Spleen (tissue), 7 donors: ENCODE measurements around the gene SPG7.

Source experiments
- CTCF ChIP-seq, 11 experiments: fragments of 200-600 bp in 7 of 11; fragments of 450-650 bp in 4 of 11; sonication (generic) in 4 of 11; IDR thresholded peaks in 8 of 11; conservative IDR thresholded peaks in 3 of 11; 1 replicate in 7 of 11; 2 replicates in 4 of 11; pipeline versions ENCODE4 v1.4.0 to v1.8.0; 2016 to 2021; ENCODE audit warnings: antibody characterized with exemption in 11 of 11, inconsistent platforms in 4 of 11, mild to moderate bottlenecking in 1 of 11
- POLR2A ChIP-seq, 3 donors: fragments of 450-650 bp; IDR thresholded peaks; one replicate each; pipeline ENCODE4 v1.5.1; 2017; ENCODE audit warnings: antibody characterized with exemption in 3 of 3, mild to moderate bottlenecking in 1 of 3
- donor health status: DM: no; HTN: no; CAD: no; lungs with moderate emphysema.
- donor health status: DM: no; HTN: no; CAD: no.
- donor health status: DM: no; HTN: no; CAD: no.

- TF ChIP-seq CTCF (IDR thresholded peaks at IDR 0.05 in 8 of 11, conservative IDR thresholded peaks at IDR 0.05 in 3 of 11), result no peak
- TF ChIP-seq POLR2A (IDR thresholded peaks at IDR 0.05), result no peak
Measured at GRCh38 chr16:89536371-89536770, 28.2 kb downstream of the SPG7 start.
